GM23338 (cell line): ENCODE measurements around the gene ENTR1. TPM values are rescaled to one million over a fixed set of nuclear protein-coding genes. Genes with fewer than 3 reads are reported as not detected.

ENCODE experiments used
- ATAC-seq: fragments of 200-7000 bp; cut with Tn5 transposase; 3 replicates; pipeline ENCODE4 v1.9.1; 2020
- DNase-seq: peaks from one replicate; pipeline ENCODE4 v3.0.0-alpha.2; 2015; ENCODE audit warnings: low spot score
- H2AFZ ChIP-seq: fragments of 200-600 bp; sonication (generic); 2 replicates; pipeline ENCODE4 v1.8.0; 2016; ENCODE audit warnings: antibody characterized with exemption, mild to moderate bottlenecking, moderate library complexity
- H3F3A ChIP-seq: fragments of 200-600 bp; sonication (generic); replicated peaks from 2 replicates; pipeline ENCODE4 v1.8.0; 2017; ENCODE audit warnings: antibody characterized with exemption, mixed run types, low read depth
- H3K27ac ChIP-seq: fragments of 200-600 bp; sonication (generic); 2 replicates; pipeline ENCODE4 v1.6.1; 2016; ENCODE audit warnings: low read depth
- H3K27me3 ChIP-seq: fragments of 200-600 bp; sonication (generic); 2 replicates; pipeline ENCODE4 v1.8.0; 2016; ENCODE audit warnings: mild to moderate bottlenecking, mixed run types, moderate library complexity; ENCODE audit not compliant: insufficient read depth
- H3K36me3 ChIP-seq: fragments of 200-600 bp; sonication (generic); 2 replicates; pipeline ENCODE4 v1.8.0; 2016; ENCODE audit warnings: mild to moderate bottlenecking; ENCODE audit not compliant: insufficient read depth
- H3K4me1 ChIP-seq: fragments of 200-600 bp; sonication (generic); 2 replicates; pipeline ENCODE4 v1.8.0; 2016; ENCODE audit warnings: mild to moderate bottlenecking, moderate library complexity; ENCODE audit not compliant: insufficient read depth
- H3K4me2 ChIP-seq: fragments of 200-600 bp; sonication (generic); 2 replicates; pipeline ENCODE4 v1.7.1; 2017; ENCODE audit warnings: mixed run types
- H3K4me3 ChIP-seq: fragments of 200-600 bp; sonication (generic); 2 replicates; pipeline ENCODE4 v1.6.1; 2016; ENCODE audit warnings: mixed run types
- H3K79me2 ChIP-seq: fragments of 200-600 bp; sonication (generic); replicated peaks from 2 replicates; pipeline ENCODE4 v1.8.0; 2017; ENCODE audit warnings: mild to moderate bottlenecking; ENCODE audit not compliant: insufficient read depth
- H3K9me2 ChIP-seq: fragments of 200-600 bp; sonication (generic); 2 replicates; pipeline ENCODE4 v1.8.0; 2017; ENCODE audit not compliant: insufficient read depth
- H4K20me1 ChIP-seq: fragments of 200-600 bp; sonication (generic); replicated peaks from 2 replicates; pipeline ENCODE4 v1.8.0; 2017; ENCODE audit warnings: mild to moderate bottlenecking; ENCODE audit not compliant: insufficient read depth
- H3K27ac Mint-ChIP-seq: 2 replicates; pipeline ENCODE4 v1.8.0; 2020; ENCODE audit warnings: inconsistent platforms, mild to moderate bottlenecking, moderate library complexity, mixed read lengths
- H3K27me3 Mint-ChIP-seq: 3 replicates; pipeline ENCODE4 v1.8.0; 2022; ENCODE audit warnings: low read depth, mild to moderate bottlenecking, moderate library complexity, mixed read lengths, inconsistent platforms; ENCODE audit not compliant: insufficient read depth, poor library complexity
- H3K36me3 Mint-ChIP-seq: 3 replicates; pipeline ENCODE4 v1.8.0; 2021; ENCODE audit warnings: low read depth, mild to moderate bottlenecking, inconsistent platforms, moderate library complexity, mixed read lengths
- H3K4me1 Mint-ChIP-seq: 3 replicates; pipeline ENCODE4 v1.8.0; 2020; ENCODE audit warnings: mild to moderate bottlenecking, inconsistent platforms, mixed read lengths
- H3K4me3 Mint-ChIP-seq: 3 replicates; pipeline ENCODE4 v1.8.0; 2021; ENCODE audit warnings: moderate library complexity, mild to moderate bottlenecking, inconsistent platforms, mixed read lengths
- H3K9me3 Mint-ChIP-seq: 3 replicates; pipeline ENCODE4 v1.8.0; 2020; ENCODE audit warnings: moderate library complexity, mild to moderate bottlenecking, inconsistent platforms, mixed read lengths
- CREB1 ChIP-seq: fragments of 250-450 bp; sonication (Bioruptor Pico); IDR thresholded peaks from 2 replicates; pipeline ENCODE4 v1.5.0; 2020; ENCODE audit warnings: low read depth, mild to moderate bottlenecking, moderate library complexity
- CTCF ChIP-seq, 2 experiments: fragments of 200-600 bp in 1 of 2; sonication (generic) in 1 of 2; conservative IDR thresholded peaks; 2 replicates each; pipeline versions ENCODE4 v1.5.1 to v1.6.1; 2016 to 2017; ENCODE audit warnings: antibody characterized with exemption in 2 of 2, low read depth in 2 of 2, mild to moderate bottlenecking in 2 of 2, moderate library complexity in 1 of 2
- EZH2 ChIP-seq: fragments of 200-600 bp; sonication (generic); IDR thresholded peaks from one replicate; pipeline ENCODE4 v1.8.0; 2017; ENCODE audit warnings: antibody characterized with exemption, mild to moderate bottlenecking, low read depth; ENCODE audit not compliant: unreplicated experiment
- EZH2phosphoT487 ChIP-seq: fragments of 200-600 bp; sonication (generic); IDR thresholded peaks from one replicate; pipeline ENCODE4 v1.8.1; 2018; ENCODE audit warnings: antibody characterized with exemption; ENCODE audit not compliant: unreplicated experiment
- JUNB ChIP-seq: IDR thresholded peaks from one replicate; pipeline ENCODE4 v1.6.1; 2016; ENCODE audit warnings: antibody characterized with exemption; ENCODE audit not compliant: unreplicated experiment
- NANOG ChIP-seq: IDR thresholded peaks from 2 replicates; pipeline ENCODE4 v1.6.1; 2016; ENCODE audit warnings: antibody characterized with exemption, borderline replicate concordance
- POLR2AphosphoS5 ChIP-seq: IDR thresholded peaks from 2 replicates; pipeline ENCODE4 v1.6.1; 2016; ENCODE audit warnings: antibody characterized with exemption, low read depth
- REST ChIP-seq: IDR thresholded peaks from one replicate; pipeline ENCODE4 v1.6.1; 2018; ENCODE audit warnings: antibody characterized with exemption; ENCODE audit not compliant: unreplicated experiment
- STAT1 ChIP-seq: IDR thresholded peaks from one replicate; pipeline ENCODE4 v1.6.1; 2016; ENCODE audit warnings: antibody characterized with exemption; ENCODE audit not compliant: unreplicated experiment
- ZNF114 ChIP-seq: fragments of 250-450 bp; sonication (Bioruptor Pico); IDR thresholded peaks from 2 replicates; pipeline ENCODE4 v1.5.0; 2020; ENCODE audit warnings: mild to moderate bottlenecking, moderate library complexity
- ZNF331 ChIP-seq: fragments of 250-450 bp; sonication (Bioruptor Pico); IDR thresholded peaks from 2 replicates; pipeline ENCODE4 v1.5.0; 2020; ENCODE audit warnings: low read depth, mild to moderate bottlenecking, moderate library complexity
- polyA plus RNA-seq: library from polyadenylated mRNA; unstranded; fragments of >200 nt; fragmentation: Nextera tagmentation; extraction: Ambion mirVana; gene quantifications from 2 replicates; pipeline ENCODE4 v1.2.1, GENCODE V29; 2016
- total RNA-seq: library from RNA; depleted of rRNA; stranded (reverse); fragments of >200 nt; shearing (Covaris generic); gene quantifications from 2 replicates; pipeline ENCODE4 v1.2.3, GENCODE V29; 2014
- TF ChIP-seq, protein P1 (sequence below): fragments of 250-450 bp; sonication (Bioruptor Pico); IDR thresholded peaks from 2 replicates; pipeline ENCODE4 v1.5.0; 2020; ENCODE audit warnings: mild to moderate bottlenecking, moderate library complexity
- TF ChIP-seq, protein P2 (sequence below): IDR thresholded peaks from 2 replicates; pipeline ENCODE4 v1.6.1; 2016; ENCODE audit warnings: antibody characterized with exemption

The ENTR1 gene
- total and polyA plus RNA-seq, 2 experiments from 2014 or later: 25.6 to 91.9 TPM

DNA sequence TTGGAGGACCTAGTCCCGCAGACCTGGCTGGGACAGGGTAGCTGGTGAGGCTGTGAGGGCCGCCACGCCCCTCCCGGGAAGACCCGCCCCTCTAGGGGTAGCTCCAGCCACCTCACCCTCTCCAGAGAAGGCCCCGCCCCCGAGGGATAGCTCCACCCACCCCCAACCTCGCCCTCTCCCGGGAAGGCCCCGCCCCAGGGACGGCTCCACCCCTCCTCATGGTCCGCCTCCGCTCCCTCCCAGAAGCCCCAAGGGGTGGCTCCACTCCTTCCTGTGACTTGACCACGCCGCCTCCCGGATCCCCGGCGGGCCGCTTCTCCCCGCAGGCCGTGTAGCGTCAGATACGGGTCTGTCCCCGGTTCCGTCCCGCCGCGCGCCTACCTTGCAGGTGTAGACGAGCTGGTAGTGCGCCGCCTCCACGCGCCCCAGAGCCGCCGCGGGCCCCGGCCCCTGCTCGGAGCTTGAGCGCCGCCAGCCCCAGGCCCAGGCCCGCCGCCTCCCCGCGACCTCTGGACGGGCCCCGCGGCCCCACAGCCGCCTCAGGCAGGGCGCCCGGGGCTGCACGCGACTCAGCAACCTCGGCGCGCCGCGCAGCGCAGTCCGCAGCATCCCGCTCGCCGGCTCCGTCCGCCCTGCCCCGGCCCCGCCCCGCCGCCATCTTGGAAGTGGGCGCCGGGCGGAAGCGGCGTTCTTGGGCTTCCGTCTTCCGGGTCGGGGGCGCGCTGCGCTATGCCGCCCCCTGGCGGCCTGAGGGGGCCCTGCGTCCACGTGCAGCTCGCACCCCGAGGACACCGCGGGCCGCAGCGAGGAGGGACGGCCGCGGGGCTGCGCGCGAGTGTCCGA is 47.1 kb downstream of the ENTR1 start, which contains the start of gene DNLZ:
DNLZ (minus strand) TSS at position 639 of the 843 bp plus-strand sequence; CDS start at position 609, 30 bp downstream.
- Mint-ChIP-seq H3K36me3 (no peaks in the 10 kb centered on the region), H3K4me3 (peak within 1 kb of the TSS; percentile 82), H3K27me3 (peaks cover 21% of the 10 kb centered on the region), H3K4me1 (peaks cover 9% of the 10 kb centered on the region; the same call in 1 of the 3 replicates), H3K27ac (peak within 1 kb of the TSS; percentile 90), H3K9me3 (no peaks in the 10 kb centered on the region)
- Histone ChIP-seq H3K4me2 (peak within 1 kb of the TSS; percentile 78; the same call in 1 of the 2 replicates), H3K27me3 (no peaks in the 10 kb centered on the region), H3K4me1 (no peaks in the 10 kb centered on the region; the same call in 1 of the 2 replicates), H3K9me2 (no peaks in the 10 kb centered on the region), H3K36me3 (no peaks in the 10 kb centered on the region), H4K20me1 (no peaks in the 10 kb centered on the region), H3K79me2 (no peaks in the 10 kb centered on the region), H3K4me3 (peak within 1 kb of the TSS; percentile 77), H3K27ac (no peak within 1 kb of the TSS), H2AFZ (no peak within 1 kb of the TSS), H3F3A (no peaks in the 10 kb centered on the region)
- DNase-seq (peak; percentile 96), ATAC-seq (peak; percentile 75)
- TF ChIP-seq REST (no peak), ZNF114 (CRISPR knock-in tag) (no peak), POLR2AphosphoS5 (peak; percentile 85), JUNB (no peak), NANOG (no peak), STAT1 (no peak), EZH2 (no peak), ZNF331 (no peak), CREB1 (CRISPR knock-in tag) (peak; percentile 81), CTCF (conservative IDR thresholded peaks at IDR 0.05; ENCODE audit: low read depth in 2 of 2) (peak; percentile 65 to 88), EZH2phosphoT487 (no peak)
- TF ChIP-seq, protein P1, sequence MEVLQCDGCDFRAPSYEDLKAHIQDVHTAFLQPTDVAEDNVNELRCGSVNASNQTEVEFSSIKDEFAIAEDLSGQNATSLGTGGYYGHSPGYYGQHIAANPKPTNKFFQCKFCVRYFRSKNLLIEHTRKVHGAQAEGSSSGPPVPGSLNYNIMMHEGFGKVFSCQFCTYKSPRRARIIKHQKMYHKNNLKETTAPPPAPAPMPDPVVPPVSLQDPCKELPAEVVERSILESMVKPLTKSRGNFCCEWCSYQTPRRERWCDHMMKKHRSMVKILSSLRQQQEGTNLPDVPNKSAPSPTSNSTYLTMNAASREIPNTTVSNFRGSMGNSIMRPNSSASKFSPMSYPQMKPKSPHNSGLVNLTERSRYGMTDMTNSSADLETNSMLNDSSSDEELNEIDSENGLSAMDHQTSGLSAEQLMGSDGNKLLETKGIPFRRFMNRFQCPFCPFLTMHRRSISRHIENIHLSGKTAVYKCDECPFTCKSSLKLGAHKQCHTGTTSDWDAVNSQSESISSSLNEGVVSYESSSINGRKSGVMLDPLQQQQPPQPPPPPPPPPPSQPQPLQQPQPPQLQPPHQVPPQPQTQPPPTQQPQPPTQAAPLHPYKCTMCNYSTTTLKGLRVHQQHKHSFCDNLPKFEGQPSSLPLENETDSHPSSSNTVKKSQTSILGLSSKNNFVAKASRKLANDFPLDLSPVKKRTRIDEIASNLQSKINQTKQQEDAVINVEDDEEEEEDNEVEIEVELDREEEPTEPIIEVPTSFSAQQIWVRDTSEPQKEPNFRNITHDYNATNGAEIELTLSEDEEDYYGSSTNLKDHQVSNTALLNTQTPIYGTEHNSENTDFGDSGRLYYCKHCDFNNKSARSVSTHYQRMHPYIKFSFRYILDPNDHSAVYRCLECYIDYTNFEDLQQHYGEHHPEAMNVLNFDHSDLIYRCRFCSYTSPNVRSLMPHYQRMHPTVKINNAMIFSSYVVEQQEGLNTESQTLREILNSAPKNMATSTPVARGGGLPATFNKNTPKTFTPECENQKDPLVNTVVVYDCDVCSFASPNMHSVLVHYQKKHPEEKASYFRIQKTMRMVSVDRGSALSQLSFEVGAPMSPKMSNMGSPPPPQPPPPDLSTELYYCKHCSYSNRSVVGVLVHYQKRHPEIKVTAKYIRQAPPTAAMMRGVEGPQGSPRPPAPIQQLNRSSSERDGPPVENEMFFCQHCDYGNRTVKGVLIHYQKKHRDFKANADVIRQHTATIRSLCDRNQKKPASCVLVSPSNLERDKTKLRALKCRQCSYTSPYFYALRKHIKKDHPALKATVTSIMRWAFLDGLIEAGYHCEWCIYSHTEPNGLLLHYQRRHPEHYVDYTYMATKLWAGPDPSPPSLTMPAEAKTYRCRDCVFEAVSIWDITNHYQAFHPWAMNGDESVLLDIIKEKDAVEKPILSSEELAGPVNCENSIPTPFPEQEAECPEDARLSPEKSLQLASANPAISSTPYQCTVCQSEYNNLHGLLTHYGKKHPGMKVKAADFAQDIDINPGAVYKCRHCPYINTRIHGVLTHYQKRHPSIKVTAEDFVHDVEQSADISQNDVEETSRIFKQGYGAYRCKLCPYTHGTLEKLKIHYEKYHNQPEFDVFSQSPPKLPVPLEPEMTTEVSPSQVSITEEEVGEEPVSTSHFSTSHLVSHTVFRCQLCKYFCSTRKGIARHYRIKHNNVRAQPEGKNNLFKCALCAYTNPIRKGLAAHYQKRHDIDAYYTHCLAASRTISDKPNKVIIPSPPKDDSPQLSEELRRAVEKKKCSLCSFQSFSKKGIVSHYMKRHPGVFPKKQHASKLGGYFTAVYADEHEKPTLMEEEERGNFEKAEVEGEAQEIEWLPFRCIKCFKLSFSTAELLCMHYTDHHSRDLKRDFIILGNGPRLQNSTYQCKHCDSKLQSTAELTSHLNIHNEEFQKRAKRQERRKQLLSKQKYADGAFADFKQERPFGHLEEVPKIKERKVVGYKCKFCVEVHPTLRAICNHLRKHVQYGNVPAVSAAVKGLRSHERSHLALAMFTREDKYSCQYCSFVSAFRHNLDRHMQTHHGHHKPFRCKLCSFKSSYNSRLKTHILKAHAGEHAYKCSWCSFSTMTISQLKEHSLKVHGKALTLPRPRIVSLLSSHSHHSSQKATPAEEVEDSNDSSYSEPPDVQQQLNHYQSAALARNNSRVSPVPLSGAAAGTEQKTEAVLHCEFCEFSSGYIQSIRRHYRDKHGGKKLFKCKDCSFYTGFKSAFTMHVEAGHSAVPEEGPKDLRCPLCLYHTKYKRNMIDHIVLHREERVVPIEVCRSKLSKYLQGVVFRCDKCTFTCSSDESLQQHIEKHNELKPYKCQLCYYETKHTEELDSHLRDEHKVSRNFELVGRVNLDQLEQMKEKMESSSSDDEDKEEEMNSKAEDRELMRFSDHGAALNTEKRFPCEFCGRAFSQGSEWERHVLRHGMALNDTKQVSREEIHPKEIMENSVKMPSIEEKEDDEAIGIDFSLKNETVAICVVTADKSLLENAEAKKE: no peak
- TF ChIP-seq, protein P2, sequence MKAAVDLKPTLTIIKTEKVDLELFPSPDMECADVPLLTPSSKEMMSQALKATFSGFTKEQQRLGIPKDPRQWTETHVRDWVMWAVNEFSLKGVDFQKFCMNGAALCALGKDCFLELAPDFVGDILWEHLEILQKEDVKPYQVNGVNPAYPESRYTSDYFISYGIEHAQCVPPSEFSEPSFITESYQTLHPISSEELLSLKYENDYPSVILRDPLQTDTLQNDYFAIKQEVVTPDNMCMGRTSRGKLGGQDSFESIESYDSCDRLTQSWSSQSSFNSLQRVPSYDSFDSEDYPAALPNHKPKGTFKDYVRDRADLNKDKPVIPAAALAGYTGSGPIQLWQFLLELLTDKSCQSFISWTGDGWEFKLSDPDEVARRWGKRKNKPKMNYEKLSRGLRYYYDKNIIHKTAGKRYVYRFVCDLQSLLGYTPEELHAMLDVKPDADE: peak; percentile 81
